ENCODE data around the gene PDZD7. TPM values are rescaled to one million over a fixed set of nuclear protein-coding genes. Genes with fewer than 3 reads are reported as not detected.

Gene PDZD7
- total RNA-seq, 8 experiments from 2014 or later = 0.27 to 9.6 (median 3.5) TPM

DNA sequence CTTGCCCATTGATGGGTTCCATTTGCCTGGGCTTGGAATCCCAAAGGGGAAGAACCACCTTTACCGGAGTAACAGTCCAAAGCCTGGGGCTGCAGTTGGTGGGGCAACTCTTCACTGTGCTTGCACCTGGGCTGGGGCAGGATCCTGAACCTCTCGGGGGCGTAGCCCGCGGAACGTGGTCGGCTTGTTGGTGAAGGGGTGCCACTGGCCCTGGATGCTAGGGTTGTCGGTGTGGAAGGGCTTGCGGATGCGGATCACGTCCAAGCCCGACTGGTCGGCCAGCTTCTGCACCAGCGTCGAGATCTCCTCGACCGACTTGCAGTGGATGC lies 44.3 kb downstream of the PDZD7 start:
- in situ Hi-C loops (cut with MboI; ENCODE audit: low pct_unique_long_range_greater_than_20kb in 2 of 9, low sequenced_read_pairs in 9 of 9, unreplicated experiment in 9 of 9) = no loop called here
- ATAC-seq (replicated peaks in 6 of 8) = no peak
- peak overlapping the region; percentile 95 to 96 for H3K27ac ChIP-seq
- 23 to 50% (median 30%) methylated on average over 2 to 7 of the region's 17 CpGs; no CpG with 5 or more reads in 5 of the 10 experiments for WGBS, 10 experiments
- H3K4me1 ChIP-seq (replicated peaks in 1 of 2) = peaks cover 11 to 13% of the 10 kb centered on the region in 2 donors
- H3K4me3 ChIP-seq = peak overlapping the region; percentile 73 to 99 (median 87)

DNA sequence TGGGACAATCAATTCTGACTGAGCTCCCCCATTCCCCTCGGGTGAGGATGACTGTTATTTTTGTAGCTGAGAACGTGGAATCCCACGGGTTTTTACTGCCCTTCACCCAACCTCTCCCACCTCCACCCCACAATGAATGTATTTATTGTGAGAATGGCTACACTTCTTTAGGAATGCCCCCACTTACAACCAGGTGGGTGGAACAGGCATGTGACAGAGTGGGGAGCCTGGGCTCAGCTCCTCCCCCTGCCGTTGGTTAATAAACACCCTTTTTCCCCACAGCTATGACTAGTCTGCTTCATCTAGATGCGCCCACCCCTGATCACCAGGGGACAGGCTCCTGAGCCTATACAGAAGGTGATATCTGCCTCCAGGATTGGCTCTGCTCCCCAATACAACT lies 45.6 kb downstream of the PDZD7 start:
- H3K4me1 ChIP-seq (replicated peaks in 1 of 2) = peaks cover 11 to 13% of the 10 kb centered on the region in 2 donors
- WGBS, 10 experiments = 67 to 100% (median 92%) methylated on average over 1 to 2 of the region's 5 CpGs; no CpG with 5 or more reads in 6 of the 10 experiments
- ATAC-seq (replicated peaks in 6 of 8) = no peak
- H3K27ac ChIP-seq = no peak overlapping the region
- in situ Hi-C loops (cut with MboI; ENCODE audit: low pct_unique_long_range_greater_than_20kb in 2 of 9, low sequenced_read_pairs in 9 of 9, unreplicated experiment in 9 of 9) = no loop called here
- no peak overlapping the region for H3K4me3 ChIP-seq

DNA sequence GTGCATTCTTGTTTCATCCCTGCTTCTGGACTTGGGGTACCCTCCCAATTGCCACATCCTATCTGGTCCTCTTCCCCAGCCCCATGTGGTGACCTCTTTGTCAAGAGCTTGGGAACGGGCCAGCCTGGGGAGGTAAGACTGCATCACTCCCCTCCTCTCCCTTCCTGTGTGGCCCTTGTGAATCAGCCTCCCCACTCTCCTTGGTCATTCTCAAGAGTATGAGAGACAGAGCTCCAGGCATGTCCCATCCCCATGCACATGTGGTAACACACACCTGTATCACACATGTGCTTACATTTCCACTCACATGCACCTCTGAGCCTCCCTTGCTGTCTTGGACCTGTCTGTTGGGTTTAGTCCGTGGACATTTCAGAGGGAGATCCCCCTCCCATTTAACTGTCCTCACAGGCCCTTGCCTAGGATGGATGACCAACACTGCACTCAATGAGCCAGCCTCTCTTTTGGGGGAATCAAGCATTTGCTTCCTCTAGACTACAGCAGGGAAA lies 46.2 kb downstream of the PDZD7 start:
- WGBS, 10 experiments = 33 to 93% (median 62%) methylated on average over 1 to 2 of the region's 2 CpGs; no CpG with 5 or more reads in 6 of the 10 experiments
- in situ Hi-C loops (cut with MboI; ENCODE audit: low pct_unique_long_range_greater_than_20kb in 2 of 9, low sequenced_read_pairs in 9 of 9, unreplicated experiment in 9 of 9) = no loop called here
- H3K4me3 ChIP-seq = no peak overlapping the region
- H3K4me1 ChIP-seq (replicated peaks in 1 of 2) = peaks cover 11 to 13% of the 10 kb centered on the region in 2 donors
- H3K27ac ChIP-seq = no peak overlapping the region
- ATAC-seq (replicated peaks in 6 of 8) = no peak

DNA sequence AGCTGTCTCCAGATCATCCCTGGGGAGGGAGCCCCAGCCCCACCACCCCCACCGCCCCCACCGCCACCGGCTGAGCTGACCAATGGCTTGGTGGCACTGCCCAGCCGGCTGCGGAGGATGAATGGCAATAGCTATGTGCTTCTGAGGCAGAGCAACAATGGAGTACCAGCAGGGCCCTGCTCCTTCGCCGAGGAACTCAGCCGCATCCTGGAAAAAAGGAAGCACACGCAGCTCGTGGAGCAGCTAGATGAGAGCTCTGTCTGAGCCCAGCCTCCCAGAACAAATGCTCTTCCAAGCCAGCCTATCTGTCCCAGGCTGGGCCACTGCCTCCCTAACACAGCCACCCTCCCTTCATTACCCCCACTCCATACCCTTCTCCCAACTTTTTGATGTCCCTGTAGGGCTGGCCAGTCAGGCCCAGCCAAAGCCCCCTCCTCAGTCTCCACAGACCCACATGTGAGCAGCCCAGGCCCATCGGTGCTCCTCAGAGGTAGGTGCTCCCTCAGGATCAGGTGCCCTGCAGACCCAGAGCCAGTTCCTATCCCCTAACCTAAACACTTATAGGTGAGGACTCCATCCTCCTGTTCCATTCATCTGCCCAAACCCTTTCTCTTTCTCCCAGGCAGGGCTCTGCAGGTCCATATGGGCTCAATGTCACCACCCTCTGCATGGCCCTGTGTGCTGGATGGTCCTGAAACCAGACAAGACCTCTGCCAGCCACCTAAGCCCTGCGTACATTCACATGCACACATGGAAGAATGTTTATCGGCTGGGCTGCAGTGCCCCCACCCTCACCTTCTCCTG lies 46.9 kb downstream of the PDZD7 start:
- in situ Hi-C loops (cut with MboI; ENCODE audit: low pct_unique_long_range_greater_than_20kb in 2 of 9, low sequenced_read_pairs in 9 of 9, unreplicated experiment in 9 of 9) = no loop called here

DNA sequence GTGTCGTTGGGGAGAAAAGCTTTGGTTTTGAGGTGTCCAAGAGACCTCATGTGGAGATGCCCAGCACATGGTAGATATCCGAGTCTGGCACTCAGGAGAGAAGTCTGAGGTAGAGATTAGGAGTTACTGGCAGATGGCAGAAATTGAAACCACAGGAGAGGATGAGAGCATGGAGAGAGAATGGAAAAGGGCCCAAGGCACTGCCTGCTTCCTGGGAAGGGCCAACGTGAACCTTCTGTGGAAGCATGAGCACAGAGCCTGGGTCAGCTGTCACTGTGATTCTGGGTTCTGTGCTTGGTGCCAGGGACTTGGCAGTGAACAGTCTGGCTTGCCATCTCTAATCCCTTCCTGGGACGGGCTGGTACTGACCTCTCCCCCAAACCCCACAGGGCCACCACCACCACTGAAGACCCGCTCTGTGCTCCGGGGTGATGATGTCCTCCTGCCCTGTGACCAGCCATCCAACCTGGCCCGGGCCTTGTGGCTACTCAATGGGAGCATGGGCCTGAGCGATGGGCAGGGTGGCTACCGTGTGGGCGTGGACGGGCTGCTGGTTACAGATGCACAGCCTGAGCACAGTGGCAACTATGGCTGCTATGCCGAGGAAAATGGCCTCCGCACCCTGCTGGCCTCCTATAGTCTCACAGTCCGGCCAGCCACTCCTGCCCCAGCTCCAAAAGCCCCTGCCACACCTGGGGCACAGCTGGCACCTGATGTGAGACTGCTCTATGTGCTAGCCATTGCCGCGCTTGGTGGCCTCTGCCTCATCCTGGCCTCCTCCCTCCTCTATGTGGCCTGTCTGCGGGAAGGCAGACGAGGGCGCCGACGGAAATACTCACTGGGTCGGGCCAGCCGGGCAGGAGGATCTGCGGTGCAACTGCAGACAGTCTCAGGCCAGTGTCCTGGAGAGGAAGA lies 47.8 kb downstream of the PDZD7 start:
- 70 to 100% (median 85%) methylated on average over 1 to 6 of the region's 24 CpGs; no CpG with 5 or more reads in 3 of the 10 experiments for WGBS, 10 experiments
- Histone ChIP-seq H3K27ac (no peak overlapping the region), H3K4me1 (replicated peaks in 1 of 2) (peaks cover 9 to 11% of the 10 kb centered on the region in 2 donors), H3K4me3 (no peak overlapping the region)
- in situ Hi-C loops (cut with MboI; ENCODE audit: low pct_unique_long_range_greater_than_20kb in 2 of 9, low sequenced_read_pairs in 9 of 9, unreplicated experiment in 9 of 9) = no loop called here
- no peak for ATAC-seq (replicated peaks in 6 of 8)

More for the DNA sequence above, 46.9 kb downstream of the PDZD7 start:
- Histone ChIP-seq H3K4me1 (replicated peaks in 1 of 2) (peaks cover 11 to 13% of the 10 kb centered on the region in 2 donors), H3K4me3 (no peak overlapping the region), H3K27ac (no peak overlapping the region)
- ATAC-seq (replicated peaks in 6 of 8) = no peak
- 40 to 100% (median 93%) methylated on average over 1 to 5 of the region's 13 CpGs; no CpG with 5 or more reads in 5 of the 10 experiments for whole genome bisulfite sequencing, 10 experiments

DNA sequence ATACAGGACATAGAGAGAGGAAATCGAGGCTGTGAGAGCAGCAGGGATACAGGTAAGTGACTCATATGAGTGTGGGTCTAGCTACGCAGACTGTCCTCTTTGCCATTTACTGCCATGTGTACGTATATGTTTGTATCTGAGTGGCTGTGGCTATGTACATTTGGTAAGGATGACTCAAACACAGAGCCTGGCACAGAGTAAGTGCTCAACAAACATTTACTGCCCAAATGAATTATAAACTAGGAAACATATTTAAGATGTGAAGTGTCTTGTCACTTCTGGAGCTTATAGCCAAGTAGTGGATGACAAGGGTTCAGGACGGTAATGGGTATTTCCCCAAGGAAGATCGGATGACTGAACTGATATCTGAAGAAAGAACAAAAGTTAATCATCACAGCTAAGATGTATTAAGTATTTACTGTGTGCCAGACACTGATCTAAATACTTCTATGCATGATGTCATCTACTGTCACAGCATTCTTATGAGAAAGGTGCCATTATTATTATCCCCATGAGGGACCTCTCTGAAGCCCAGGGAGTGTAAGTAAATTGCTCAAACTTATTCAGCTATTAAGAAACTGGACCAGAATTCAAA lies 49.7 kb downstream of the PDZD7 start:
- H3K4me1 ChIP-seq (replicated peaks in 1 of 2) = peaks cover 2 to 5% of the 10 kb centered on the region in 2 donors
- WGBS, 10 experiments = 67 to 100% (median 83%) methylated on average over 1 to 5 of the region's 5 CpGs; no CpG with 5 or more reads in 3 of the 10 experiments
- in situ Hi-C loops (cut with MboI; ENCODE audit: low pct_unique_long_range_greater_than_20kb in 2 of 9, low sequenced_read_pairs in 9 of 9, unreplicated experiment in 9 of 9) = no loop called here
- no peak overlapping the region for H3K4me3 ChIP-seq
- ATAC-seq (replicated peaks in 6 of 8) = no peak
- no peak overlapping the region for H3K27ac ChIP-seq

DNA sequence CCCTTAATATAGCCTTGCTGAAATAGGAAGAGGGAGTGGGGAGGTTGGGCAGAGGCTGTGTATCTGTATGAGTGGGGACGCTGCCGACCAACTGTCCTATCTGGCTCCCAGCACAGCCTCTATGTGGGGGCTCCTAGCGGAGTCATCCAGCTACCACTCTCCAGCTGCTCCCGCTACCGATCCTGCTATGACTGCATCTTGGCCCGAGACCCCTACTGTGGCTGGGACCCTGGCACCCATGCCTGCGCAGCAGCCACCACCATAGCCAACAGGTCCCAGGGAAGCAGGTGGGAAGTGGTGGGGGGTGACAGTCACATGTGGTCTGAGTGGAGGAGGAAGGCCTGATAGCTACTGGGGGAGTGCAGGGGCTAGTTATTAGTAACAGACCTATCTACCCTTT lies 50.2 kb downstream of the PDZD7 start:
- no peak for ATAC-seq (replicated peaks in 6 of 8)
- no peak overlapping the region for H3K27ac ChIP-seq
- in situ Hi-C loops (cut with MboI; ENCODE audit: low pct_unique_long_range_greater_than_20kb in 2 of 9, low sequenced_read_pairs in 9 of 9, unreplicated experiment in 9 of 9) = no loop called here
- no peaks in the 10 kb centered on the region for H3K4me1 ChIP-seq (replicated peaks in 1 of 2)
- no peak overlapping the region for H3K4me3 ChIP-seq
- 96 to 100% methylated on average over 3 to 4 of the region's 7 CpGs; no CpG with 5 or more reads in 8 of the 10 experiments for whole genome bisulfite sequencing, 10 experiments

DNA sequence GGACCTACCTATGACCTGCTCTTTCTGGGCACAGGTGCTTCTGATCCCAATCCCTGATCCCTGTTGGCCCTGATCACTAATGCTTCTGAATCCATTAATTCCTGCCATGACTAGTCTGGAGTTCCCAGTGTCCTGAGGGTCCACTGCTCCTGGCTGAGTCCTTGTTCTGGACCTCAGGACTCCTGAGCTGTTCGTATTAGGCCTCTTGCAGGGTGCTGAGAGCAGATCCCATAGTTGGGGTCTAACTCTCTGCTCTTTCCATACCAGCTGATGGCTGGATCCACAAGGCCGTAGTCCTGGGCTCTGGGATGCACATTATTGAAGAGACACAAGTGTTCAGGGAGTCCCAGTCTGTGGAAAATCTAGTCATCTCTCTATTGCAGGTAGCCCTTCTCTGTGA lies 50.6 kb downstream of the PDZD7 start:
- H3K27ac ChIP-seq = no peak overlapping the region
- WGBS, 10 experiments = 50 to 100% (median 100%) methylated on average over 1 to 2 of the region's 2 CpGs; no CpG with 5 or more reads in 5 of the 10 experiments
- H3K4me3 ChIP-seq = no peak overlapping the region

DNA sequence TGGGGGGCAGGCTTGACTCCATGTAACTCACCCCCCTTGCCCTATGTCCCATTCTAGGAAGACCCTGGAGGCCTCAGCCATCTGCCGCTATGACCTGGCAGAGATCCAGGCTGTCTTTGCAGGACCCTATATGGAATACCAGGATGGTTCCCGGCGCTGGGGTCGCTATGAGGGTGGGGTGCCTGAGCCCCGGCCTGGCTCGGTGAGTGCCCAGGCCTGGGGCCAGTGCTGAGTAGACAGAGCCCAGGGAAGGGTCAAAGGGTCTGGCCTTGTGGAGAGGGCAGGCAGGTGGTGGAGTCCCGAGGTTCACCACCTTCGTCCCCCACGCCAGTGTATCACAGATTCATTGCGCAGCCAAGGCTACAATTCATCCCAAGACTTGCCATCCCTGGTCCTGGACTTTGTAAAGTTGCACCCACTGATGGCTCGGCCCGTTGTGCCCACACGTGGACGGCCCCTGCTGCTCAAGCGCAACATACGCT lies 51.1 kb downstream of the PDZD7 start:
- in situ Hi-C loops (cut with MboI; ENCODE audit: low pct_unique_long_range_greater_than_20kb in 2 of 9, low sequenced_read_pairs in 9 of 9, unreplicated experiment in 9 of 9) = no loop called here
- Histone ChIP-seq H3K4me1 (replicated peaks in 1 of 2) (no peaks in the 10 kb centered on the region), H3K4me3 (no peak overlapping the region), H3K27ac (no peak overlapping the region)
- WGBS, 10 experiments = 77 to 100% (median 100%) methylated on average over 1 to 10 of the region's 16 CpGs; no CpG with 5 or more reads in 5 of the 10 experiments
- peak in 1 of 8 experiments; percentile 12 for ATAC-seq (replicated peaks in 6 of 8)

More for the DNA sequence above, 50.6 kb downstream of the PDZD7 start:
- in situ Hi-C loops (cut with MboI; ENCODE audit: low pct_unique_long_range_greater_than_20kb in 2 of 9, low sequenced_read_pairs in 9 of 9, unreplicated experiment in 9 of 9) = no loop called here
- ATAC-seq (replicated peaks in 6 of 8) = no peak
- no peaks in the 10 kb centered on the region for H3K4me1 ChIP-seq (replicated peaks in 1 of 2)

DNA sequence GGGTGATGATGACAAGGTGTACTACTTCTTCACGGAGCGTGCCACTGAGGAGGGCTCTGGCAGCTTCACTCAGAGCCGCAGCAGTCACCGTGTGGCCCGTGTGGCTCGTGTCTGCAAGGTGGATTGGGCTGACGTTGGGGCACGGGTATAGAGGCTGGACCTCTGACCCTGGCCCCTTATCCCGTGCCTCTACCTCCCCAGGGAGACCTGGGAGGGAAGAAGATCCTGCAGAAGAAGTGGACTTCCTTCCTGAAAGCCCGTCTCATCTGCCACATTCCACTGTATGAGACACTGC lies 52.1 kb downstream of the PDZD7 start:
- Histone ChIP-seq H3K4me1 (replicated peaks in 1 of 2) (no peaks in the 10 kb centered on the region), H3K27ac (no peak overlapping the region), H3K4me3 (no peak overlapping the region)
- in situ Hi-C loops (cut with MboI; ENCODE audit: low pct_unique_long_range_greater_than_20kb in 2 of 9, low sequenced_read_pairs in 9 of 9, unreplicated experiment in 9 of 9) = no loop called here
- 20 to 90% (median 78%) methylated on average over 1 to 9 of the region's 10 CpGs; no CpG with 5 or more reads in 6 of the 10 experiments for WGBS, 10 experiments
- no peak for ATAC-seq (replicated peaks in 6 of 8)

DNA sequence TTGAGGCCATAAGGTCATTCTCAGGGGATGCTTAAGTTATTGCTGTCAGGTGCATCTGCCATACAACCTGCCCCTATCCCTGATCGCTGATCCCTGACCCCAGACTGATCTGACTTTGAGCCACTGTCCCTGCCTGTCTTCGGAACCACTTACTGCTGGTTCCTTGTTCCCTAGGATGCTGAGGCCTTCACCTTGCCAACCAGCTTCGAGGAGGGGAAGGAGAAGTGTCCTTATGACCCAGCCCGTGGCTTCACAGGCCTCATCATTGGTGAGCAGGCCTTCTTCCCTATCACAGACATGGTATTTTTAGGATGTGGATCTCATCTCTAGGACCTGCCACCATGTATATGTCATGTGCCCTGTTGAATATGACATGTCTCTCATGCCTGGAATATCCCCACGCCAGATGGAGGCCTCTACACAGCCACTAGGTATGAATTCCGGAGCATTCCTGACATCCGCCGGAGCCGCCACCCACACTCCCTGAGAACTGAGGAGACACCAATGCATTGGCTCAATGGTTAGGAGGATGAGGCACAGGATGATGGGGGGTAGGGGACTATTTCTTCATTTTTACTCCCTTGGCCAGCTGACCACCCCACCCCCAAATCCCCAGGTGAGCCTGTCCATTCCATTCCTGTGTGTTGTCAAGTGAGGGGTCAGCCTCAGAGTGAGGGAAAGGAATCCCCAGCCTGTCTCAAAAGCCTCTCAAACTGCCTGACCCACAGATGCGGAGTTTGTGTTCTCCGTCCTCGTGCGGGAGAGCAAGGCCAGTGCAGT lies 52.6 kb downstream of the PDZD7 start:
- no peak for ATAC-seq (replicated peaks in 6 of 8)
- in situ Hi-C loops (cut with MboI; ENCODE audit: low pct_unique_long_range_greater_than_20kb in 2 of 9, low sequenced_read_pairs in 9 of 9, unreplicated experiment in 9 of 9) = no loop called here
- Histone ChIP-seq H3K4me3 (no peak overlapping the region), H3K27ac (no peak overlapping the region), H3K4me1 (replicated peaks in 1 of 2) (no peaks in the 10 kb centered on the region)
- WGBS, 10 experiments = 80 to 100% (median 91%) methylated on average over 1 to 9 of the region's 13 CpGs; no CpG with 5 or more reads in 2 of the 10 experiments

DNA sequence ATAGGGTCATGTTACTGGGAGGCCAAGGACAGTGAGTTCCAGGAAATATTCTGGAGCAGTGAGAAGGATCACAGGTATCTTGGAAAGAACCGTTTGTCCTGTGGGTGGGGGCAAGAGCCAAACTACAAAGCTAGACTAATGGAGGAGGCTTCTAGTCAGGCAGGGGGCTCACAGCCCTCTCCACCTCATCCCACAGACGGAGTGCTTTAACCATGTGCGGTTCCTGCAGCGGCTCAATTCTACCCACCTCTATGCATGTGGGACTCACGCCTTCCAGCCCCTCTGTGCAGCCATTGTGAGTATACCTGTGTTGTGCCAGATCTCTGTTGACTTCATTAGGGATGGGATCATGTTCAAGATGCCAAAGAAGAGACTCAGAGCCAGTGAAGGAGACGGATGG lies 53.5 kb downstream of the PDZD7 start:
- WGBS, 10 experiments = 0 to 100% (median 59%) methylated on average over 1 to 5 of the region's 6 CpGs; no CpG with 5 or more reads in 4 of the 10 experiments
- in situ Hi-C loops (cut with MboI; ENCODE audit: low pct_unique_long_range_greater_than_20kb in 2 of 9, low sequenced_read_pairs in 9 of 9, unreplicated experiment in 9 of 9) = no loop called here
- Histone ChIP-seq H3K4me3 (no peak overlapping the region), H3K27ac (no peak overlapping the region), H3K4me1 (replicated peaks in 1 of 2) (no peaks in the 10 kb centered on the region)
- no peak for ATAC-seq (replicated peaks in 6 of 8)
